Measurements from ENCODE around the gene KTI12.
A peak's percentile ranks its signal among the peaks of the same experiment; 100 is the strongest.
"Not testable (repeated sequence)": the region's sequence is repeated elsewhere in the genome, so short reads cannot be mapped to it uniquely, and the experiment has no call there.

KTI12 gene

DNA sequence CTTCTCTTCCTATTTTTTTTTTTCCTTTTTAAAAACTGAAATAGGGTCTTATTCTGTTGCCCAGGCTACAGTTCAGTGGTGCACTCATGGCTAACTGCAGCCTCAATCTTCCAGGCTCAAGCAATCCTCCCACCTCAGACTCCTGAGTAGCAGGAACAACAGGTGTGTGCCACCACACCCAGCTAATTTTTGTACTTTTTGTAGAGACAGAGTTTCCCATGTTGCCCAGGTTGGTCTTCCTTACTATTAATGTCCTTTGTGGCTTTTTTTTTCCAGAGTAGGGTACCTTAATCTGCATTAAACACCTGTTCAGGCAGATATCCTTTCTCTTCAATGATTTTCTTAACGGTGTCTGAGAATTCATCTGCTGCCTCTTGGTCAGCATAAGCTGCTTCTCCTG, 4.3 kb upstream of the KTI12 start:
- no peak for DNase-seq (ENCODE audit: low read depth in 2 of 2)

DNA sequence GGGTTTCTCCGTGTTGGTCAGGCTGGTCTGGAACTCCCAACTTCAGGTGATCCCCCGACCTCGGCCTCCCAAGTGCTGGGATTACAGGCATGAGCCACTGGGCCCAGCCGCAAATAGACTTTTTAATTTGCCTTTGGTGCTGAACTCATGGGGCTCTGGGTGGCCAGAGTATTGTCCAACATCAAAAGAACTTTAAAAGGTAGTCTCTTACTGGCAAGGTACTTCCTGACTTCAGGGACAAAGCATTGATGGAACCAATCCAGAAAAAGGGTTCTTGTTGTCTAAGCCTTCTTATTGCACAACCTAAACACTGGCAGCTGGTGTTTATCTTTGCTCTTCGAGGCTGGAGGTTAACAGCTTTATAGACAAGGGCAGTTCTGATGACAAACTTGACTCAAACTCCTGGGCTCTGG, 3.8 kb upstream of the KTI12 start:
- DNase-seq (ENCODE audit: low read depth in 2 of 2) = no peak

DNA sequence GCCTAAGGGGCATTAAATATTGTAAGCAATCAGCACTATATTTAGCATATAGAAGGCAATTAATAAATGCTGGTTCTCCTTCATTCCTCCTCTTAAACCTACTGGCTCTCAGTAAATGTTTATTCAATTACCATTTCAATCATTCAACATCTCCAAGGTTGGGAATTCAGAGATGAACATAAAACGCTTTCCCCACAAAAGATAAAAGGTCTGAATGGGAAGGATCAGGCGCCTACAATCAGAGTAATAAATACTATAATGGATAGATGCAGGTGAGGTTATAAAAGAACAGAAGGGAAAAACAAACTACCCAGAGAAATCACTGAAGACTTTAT, 407 bp upstream of the KTI12 start:
- no peak for DNase-seq (ENCODE audit: low read depth in 2 of 2)

DNA sequence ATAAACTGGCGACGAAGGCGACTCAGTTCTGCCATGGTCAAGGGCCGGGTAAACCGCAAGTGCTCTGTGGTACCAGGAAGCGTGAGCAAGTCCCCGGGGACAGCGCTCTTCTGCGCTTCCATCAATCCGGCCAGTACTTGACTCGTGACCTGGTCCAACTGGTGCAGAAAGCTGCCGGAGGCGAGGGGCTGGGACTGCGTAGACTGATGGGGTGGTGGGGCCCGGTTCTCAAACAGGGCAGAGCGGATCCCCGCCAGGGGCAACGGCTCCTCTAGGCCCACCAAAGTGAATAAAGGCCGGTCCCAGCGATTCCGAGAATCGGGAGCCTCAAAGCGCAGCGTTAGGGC, 852 bp downstream of the KTI12 start:
- DNase-seq (ENCODE audit: low read depth in 2 of 2) = no peak

DNA sequence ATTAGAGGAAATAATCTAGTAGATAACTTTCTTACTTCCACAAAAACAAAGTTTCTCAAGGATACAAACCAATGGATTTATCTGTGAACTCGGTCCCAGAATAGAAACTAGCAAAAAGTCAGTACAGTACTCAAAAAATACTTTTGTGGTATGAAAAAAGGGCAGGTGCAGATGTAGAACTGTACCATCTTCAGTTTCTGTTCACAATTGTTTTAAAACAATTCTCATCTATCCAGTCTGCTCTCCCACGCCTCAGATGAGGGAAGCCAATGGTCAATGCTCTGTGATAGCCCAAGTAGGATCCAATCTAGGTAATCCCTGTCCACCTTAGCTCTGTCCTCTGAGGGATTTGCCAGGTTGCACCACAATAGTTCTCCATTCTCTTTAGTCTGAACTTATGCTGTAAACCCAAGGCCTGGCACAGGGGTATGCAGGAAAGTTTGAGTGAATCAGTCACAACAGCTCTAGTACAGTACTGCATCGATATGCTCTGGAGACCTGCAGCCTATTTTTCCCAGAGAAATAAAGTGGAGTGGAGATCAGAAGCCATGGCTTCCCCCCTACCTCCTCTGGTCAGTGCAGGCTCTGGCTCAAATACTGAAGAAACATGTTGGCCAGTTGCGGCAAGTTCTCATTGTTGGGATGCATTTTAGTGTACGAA, 1.4 kb downstream of the KTI12 start:
- DNase-seq (ENCODE audit: low read depth in 2 of 2) = no peak

DNA sequence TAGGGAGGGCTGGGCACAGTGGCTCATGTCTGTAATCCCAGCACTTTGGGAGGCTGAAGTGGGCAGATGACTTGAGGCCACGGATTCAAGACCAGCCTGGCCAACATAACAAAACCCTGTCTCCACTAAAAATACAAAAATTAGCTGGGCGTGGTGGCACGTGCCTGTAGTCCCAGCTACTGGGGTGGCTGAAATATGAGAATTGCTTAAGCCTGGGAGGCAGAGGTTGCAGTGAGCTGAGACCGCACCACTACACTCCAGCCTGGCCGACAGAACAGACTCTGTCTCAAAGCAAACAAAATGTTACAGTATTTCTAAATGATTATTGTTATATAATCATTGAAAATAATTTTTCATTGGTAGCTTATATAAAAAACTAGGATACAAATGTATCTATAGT, 4.8 kb downstream of the KTI12 start:
- not testable (repeated sequence) for DNase-seq (ENCODE audit: low read depth in 2 of 2)

DNA sequence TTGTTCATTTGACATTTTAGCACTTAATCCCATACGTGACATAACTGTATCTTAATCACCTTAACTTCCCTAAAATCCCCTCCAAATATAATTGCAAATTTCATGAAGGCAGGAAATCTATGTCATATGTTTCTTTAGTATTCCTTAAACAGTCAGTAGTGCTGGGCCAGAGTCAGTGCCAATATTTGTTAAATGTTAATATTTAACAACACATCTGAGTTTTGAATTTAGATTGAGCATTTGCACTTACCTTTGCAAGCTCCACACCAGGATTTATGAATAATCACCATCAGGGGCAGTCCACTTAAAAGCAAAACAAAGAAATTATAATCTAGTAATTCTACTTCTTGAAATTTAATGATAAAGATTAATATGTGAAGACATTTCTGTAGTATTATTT, 5.3 kb downstream of the KTI12 start:
- DNase-seq (ENCODE audit: low read depth in 2 of 2) = no peak

DNA sequence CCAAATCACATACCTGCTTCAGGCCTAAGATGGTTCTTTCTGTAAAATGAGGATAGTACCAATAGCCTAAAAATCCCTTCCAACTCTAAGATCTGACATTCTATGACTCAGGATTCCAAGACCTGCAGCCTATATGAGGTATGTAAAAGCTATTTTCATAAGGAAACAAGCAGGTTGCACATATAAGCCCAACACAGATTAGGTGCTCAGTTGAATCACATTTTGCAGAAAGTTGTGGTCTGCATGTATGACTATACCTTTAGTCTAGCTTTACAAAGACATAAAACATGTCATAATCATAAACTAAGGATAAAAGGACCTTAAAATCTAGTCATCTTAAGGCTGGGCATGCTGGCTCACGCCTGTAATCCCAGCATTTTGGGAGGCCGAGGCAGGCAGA, 7.3 kb downstream of the KTI12 start:
- DNase-seq (ENCODE audit: low read depth in 2 of 2) = no peak

DNA sequence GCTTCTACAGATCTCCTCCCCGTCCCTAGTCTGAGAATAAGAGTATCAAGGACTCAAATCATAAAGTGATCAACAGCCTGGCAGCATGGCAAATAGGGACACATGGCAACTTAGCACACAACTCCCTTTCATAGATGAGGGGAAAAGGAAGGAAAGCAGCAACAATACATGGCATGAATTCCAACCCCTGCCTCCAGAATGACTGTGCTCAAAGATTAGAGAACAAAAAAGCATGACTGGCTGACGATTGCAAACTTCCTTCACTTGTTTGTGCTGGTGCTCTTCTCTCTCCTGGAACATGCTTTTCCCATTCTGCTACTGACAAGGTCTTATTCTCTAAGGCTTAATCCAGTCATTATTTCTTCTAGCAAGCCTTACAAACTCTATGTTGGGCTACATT, 11.5 kb downstream of the KTI12 start:
- DNase-seq (ENCODE audit: low read depth in 2 of 2) = no peak

DNA sequence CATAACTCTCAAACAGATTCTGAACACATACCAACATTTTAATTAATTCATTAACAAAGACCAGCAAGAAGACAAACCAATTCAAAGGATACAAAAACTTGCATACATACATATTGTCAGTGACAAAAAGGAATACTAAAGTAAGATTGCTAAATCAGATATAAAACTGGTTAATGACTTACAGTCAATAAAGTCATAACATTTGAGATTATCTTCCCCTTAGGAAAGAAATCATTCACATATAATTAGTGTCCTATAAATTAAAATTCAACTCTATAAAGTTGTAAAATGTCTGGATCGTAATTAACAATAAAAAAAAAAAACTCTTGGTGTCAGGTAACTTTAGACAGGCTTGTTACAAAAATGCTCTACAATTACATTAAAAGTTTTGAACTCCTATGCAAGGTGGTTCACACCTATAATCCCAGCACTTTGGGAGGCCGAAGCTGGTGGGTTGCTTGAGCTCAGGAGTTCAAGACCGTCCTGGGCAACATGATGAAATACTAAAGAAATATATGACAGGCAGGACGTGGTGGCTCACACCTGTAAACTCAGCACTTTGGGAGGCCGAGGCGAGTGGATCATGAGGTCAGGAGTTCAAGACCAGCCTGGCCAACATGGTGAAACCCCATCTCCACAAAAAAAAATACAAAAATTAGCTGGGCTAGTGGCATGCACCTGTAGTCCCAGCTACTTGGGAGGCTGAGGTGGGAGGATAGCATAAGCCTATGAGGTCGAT, 25.4 kb downstream of the KTI12 start:
- no peak for DNase-seq (ENCODE audit: low read depth in 2 of 2)

DNA sequence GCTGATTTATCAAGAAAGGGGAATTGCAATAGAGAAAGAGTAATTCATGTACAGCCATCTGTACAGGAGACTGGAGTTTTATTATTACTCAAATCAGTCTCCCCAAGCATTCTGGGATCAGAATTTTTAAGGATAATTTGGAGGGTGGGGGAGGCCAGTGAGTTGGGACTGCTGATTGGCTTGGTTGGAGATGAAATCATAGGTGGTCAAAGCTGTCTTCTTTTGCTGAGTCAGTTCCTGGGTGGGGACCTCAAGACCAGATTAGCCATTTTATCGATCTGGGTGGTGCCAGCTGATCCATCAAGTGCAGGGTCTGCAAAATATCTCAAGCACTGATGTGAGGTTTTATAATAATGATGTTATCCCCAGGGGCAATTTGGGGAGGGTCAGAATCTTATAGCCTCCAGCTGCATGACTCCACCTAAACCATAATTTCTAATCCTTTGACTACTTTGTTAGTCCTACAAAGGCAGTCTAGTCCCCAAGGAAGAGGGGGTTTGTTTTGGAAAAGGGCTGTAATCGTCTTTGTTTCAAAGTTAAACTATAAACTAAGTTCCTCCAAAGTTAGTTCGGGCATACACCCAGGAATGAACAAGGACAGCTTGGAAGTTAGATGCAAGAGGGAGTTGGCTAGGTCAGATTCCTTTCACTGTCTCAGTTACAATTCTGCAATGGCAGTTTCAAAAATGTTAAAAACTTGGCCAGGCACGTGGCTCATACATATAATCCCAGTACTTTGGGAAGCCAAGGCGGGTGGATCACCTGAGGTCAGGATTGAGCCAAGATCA, 26.2 kb downstream of the KTI12 start:
- no peak for DNase-seq (ENCODE audit: low read depth in 2 of 2)

DNA sequence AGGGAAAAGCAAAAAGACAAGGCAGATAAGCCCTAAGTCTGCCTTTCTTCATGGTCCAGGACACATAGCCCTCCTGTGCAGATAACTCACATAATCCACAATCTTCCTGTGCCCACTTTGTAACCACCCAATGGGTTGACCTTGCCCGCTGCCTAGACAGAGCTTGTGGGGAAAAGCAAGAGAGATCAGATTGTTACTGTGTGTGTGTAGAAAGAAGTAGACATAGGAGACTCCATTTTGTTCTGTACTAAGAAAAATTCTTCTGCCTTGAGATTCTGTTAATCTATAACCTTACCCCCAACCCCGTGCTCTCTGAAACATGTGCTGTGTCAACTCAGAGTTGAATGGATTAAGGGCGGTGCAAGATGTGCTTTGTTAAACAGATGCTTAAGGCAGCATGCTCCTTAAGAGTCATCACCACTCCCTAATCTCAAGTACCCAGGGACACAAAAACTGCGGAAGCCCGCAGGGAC, 27.5 kb downstream of the KTI12 start:
- DNase-seq (ENCODE audit: low read depth in 2 of 2) = not testable (repeated sequence)

DNA sequence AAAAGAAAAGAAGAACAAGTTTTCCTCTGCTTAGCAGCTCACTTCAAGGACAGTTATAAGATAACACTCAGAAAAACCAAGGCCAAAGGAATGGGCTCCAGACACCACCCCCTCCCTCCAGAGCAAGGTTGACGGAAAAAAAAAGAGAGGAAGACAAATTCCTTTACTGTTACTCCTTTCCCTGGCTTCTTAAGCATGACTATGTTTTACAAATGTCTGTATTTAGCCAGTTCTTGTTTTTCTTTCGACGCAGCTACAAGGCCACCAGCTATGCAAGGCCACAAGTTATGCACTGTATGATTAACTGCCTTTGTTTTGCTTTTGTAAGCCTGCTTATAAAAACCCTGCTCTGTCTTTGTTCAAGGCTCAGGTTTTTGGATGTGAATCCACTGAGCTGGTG, 28.1 kb downstream of the KTI12 start:
- not testable (repeated sequence) for DNase-seq (ENCODE audit: low read depth in 2 of 2)

DNA sequence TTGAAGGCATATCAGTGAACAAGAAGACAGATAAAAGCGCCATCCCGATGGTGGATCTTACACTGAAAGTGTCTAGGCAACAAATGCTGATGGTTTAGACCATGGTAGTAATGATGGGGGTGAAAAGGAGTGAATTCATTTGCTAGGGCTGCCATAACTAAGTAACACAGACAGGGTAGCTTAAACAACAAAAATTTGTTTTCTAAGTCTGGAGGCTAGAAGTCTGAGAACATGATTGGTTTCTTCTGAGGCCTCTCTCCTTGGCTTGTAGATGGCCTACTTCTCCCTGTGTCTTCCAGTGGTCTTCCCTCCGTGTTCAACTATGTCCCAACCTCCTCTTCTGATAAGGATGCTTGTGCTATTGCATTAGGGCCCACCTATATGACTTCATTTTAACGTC, 29.7 kb downstream of the KTI12 start:
- no peak for DNase-seq (ENCODE audit: low read depth in 2 of 2)

DNA sequence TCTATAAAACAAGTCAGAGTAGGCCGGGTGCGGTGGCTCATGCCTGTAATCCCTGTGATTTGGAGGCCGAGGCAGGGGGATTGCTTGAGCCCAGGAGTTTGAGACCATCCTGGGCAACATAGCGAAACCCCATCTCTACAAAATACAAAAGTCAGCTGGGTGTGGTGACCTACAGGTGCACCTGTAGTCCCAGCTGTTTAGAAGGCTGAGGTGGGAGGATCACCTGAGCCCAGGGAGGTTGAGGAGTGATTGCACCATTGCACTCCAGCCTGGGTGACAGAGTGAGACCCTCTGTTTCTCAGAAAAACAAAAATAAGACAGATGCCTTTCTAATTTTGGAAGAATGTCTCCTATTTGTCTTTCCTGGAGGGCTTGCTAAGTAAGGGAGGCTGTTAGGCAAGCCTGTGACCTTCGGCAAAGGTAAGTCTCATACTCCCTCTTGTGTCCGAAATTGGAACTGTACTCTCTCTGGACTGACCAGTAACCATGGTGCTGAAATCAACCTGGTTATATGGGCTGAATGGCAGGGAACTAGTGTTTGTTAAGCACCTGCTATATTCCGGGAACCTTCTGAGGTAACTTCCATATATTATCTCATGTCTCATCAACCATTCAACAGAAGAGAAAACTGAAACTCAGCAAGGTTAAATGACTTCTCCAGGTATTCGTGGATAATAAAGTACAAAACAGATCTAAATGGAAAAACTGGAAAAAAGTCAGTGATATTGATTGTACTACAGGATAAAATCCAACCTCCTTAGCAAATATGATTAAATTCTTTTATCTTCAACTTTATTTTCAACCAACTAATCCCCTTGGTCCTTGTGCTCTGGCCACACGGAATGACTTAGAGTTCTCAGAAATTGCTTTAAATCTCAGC, 31.3 kb downstream of the KTI12 start:
- peak; percentile 7 to 12 for DNase-seq (ENCODE audit: low read depth in 2 of 2)

DNA sequence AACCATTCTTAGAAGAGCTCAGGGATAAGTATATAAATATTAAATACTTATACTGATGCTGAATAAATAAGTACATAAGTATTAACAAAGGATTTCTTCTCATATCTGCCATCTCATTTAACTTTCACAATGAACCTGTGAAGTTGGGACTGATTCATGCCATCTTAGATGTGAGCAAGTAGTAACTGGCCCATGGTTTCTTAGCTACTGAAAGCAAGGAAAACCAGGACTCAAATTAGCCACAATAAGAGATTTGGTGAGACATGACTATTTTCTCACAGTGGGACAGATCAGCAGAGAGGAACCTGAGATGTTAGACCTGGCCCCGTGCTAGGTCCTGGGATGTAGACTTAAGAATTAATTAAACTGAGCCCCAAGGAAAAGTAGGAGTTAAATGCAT, 34.9 kb downstream of the KTI12 start:
- no peak for DNase-seq (ENCODE audit: low read depth in 2 of 2)

DNA sequence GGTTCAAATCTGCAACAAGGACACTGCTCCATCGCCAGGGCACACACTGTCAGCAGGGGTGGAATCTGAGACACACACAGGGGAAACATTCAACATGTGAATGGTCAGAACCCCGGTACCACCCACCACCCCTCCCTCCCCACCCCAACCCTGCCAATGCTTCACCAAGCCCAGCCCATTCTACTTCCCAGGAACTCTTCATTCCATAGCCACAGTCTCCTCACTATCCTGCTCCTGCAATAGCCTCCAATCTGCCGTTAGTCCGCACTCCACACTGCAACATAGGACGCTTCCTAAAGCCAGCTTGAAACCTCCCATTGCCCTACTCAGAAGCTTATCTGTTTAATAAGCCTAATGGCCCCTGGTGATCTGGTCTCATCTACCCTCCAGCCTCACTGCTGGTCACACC, 35.6 kb downstream of the KTI12 start:
- no peak for DNase-seq (ENCODE audit: low read depth in 2 of 2)

DNA sequence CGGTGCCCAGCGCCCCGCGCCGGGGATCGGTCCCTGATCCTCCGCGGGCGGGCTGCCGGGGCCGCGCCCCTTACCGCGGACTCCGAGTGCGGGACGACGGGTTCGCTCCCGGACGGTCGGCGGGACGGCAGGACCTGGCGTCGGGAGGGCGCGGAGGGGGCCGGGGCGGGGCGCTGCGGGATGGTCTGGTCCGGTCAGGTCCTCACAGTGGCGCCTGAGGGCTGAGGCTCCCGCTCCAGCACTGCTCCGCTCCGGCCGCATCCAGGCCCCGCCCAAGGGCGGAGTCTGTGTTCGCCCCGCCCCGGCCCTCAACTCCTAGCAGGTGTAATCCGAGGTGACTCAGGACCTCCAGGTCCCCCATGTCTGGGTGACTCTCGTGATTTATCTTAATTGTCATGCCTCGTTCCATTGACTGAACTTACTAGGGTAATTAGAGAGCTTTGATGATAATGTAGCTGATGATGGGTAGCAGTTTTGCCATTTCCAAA, 43.1 kb downstream of the KTI12 start, which contains the start of gene RAB3B:
TSS of gene RAB3B (minus strand) at position 223 of the 488 bp plus-strand sequence. CDS start 13,583 bp downstream, outside the sequence.
- DNase-seq (ENCODE audit: low read depth in 2 of 2) = peak; percentile 69 to 75

DNA sequence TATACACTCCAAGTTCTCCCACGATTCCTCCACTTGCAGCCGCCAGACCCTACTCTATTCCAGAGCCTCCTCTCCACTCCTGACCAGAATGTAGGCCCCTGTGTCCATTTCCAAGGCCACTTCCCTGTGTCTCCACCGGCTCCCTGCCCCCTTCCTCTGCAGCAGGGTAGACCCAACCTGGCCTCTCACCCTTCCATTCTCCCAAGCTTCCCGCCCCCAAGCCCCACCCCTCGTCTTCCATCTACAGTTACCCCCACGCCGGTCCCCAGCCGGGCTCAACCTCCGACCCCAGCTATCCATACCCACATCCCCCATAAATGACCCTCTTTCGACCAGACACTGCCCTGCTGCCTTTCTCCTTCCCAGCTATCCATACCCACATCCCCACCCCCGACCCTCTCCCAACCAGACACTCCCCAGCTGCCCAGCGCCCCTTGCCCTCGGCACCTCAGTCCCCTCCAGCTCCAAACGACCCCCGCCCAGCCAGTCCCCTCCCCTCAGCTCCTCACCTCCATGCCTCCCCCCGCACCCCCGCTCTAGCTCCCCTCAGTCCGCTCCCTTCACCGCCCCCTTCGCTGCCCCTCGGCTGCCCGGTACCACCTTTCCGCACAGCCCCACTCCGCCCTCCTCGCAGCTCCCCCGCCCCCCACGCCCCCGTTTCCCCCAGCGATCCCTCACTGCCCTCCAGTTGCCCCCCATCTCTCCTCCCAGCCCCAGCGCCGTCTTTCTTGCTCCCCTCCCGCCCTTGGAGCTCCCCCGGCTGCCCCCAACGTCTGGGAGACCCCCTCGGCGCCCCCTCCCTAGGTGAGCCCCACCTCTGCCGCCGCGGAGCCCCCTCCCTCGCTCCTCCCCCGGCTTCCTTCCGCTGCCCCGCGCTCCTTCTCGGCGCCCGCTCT, 43.8 kb downstream of the KTI12 start:
- DNase-seq (ENCODE audit: low read depth in 2 of 2) = no peak

DNA sequence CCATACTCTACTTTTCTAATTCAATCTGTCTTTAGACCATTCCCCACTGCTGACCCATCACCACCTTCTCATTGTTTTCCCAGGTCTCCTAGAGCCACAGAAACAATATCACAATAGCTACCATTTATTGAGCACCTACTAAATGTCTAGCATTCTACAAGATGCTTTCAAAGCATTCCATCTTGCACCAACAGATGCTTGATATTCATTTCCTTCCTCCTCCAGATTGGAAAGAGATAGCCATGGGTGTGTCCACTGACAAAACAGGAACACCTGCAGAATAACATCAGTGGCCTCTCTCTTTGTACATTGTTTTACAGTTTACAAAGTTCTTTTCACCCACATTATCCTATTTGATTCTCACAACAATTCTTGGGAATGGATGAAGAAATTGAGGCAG, 45.4 kb downstream of the KTI12 start:
- no peak for DNase-seq (ENCODE audit: low read depth in 2 of 2)

DNA sequence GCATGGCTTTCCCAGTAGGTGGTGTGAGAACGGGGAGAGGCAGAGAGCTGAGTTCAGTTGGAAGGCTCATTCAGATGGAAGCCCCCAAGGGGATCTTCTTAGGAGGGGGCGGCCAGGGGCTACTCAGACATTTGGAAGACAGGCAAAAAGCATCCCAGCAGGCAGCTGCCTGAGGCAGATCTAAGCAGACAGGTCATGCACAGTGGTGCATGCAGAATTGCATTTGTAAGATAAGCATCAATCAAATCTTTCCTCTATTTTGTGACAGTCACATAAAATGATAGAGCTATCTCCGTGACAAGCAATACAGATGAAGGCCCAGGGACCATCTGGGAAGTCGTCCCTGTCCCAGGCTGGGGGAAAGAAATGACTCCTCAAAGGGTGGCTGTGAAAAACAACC, 46.9 kb downstream of the KTI12 start:
- no peak for DNase-seq (ENCODE audit: low read depth in 2 of 2)

All from activated CD8-positive, alpha-beta memory T cell treated with anti-CD3 and anti-CD28 coated beads for 4 hours (primary cell).